ENCODE results near the gene PET117.
"Not testable (repeated sequence)": the region's sequence is repeated elsewhere in the genome, so short reads cannot be mapped to it uniquely, and the experiment has no call there.

The PET117 gene

GRCh38 chr20:18137412-18138265, at the start of gene PET117, which contains the start of gene KAT14:
Gene PET117, plus strand, starts transcription at chr20:18137863. Its CDS starts 93 bp downstream, at chr20:18137956.
Gene KAT14, plus strand, starts transcription at chr20:18137863. Its CDS starts 4,798 bp downstream, at chr20:18142661.
- H3K9ac ChIP-seq (ENCODE audit: insufficient read length, low read depth): peak within 1 kb of the TSS; percentile 93
- no peaks in the 10 kb centered on the region for H3K4me1 ChIP-seq (ENCODE audit: insufficient read depth, insufficient read length)
- no peaks in the 10 kb centered on the region for H3K9me3 ChIP-seq (ENCODE audit: insufficient read depth, low read length)
- peaks cover 8% of the 10 kb centered on the region for H3K36me3 ChIP-seq (ENCODE audit: insufficient read depth, insufficient read length, low read length)
- H3K4me3 ChIP-seq (ENCODE audit: insufficient read length, low read depth): peak within 1 kb of the TSS; percentile 89
- peak; percentile 80 for DNase-seq (ENCODE audit: low read depth, low spot score)
- peaks cover 11% of the 10 kb centered on the region for H3K27me3 ChIP-seq (ENCODE audit: insufficient read depth, insufficient read length)
- TF ChIP-seq YY1 (IDR thresholded peaks at IDR 0.05; ENCODE audit: insufficient read depth, insufficient read length): no peak
- TF ChIP-seq ZNF274 (IDR thresholded peaks at IDR 0.05; ENCODE audit: low read depth, low read length): no peak
- no peak for TF ChIP-seq SUZ12 (IDR thresholded peaks at IDR 0.05; ENCODE audit: extremely low read depth, insufficient read depth, insufficient read length)

GRCh38 chr20:18088298-18088697, 49.4 kb upstream of the PET117 start:
- not testable (repeated sequence) for H3K4me1 ChIP-seq (ENCODE audit: insufficient read depth, insufficient read length)

GRCh38 chr20:18088841-18089240, 48.8 kb upstream of the PET117 start:
- H3K4me1 ChIP-seq (ENCODE audit: insufficient read depth, insufficient read length); H3K9ac ChIP-seq (ENCODE audit: insufficient read length, low read depth); DNase-seq (ENCODE audit: low read depth, low spot score); H3K27me3 ChIP-seq (ENCODE audit: insufficient read depth, insufficient read length); H3K9me3 ChIP-seq (ENCODE audit: insufficient read depth, low read length); H3K4me3 ChIP-seq (ENCODE audit: insufficient read length, low read depth); H3K36me3 ChIP-seq (ENCODE audit: insufficient read depth, insufficient read length, low read length): not testable (repeated sequence)

More at GRCh38 chr20:18088298-18088697, 49.4 kb upstream of the PET117 start:
- not testable (repeated sequence) for H3K36me3 ChIP-seq (ENCODE audit: insufficient read depth, insufficient read length, low read length); H3K9me3 ChIP-seq (ENCODE audit: insufficient read depth, low read length); H3K4me3 ChIP-seq (ENCODE audit: insufficient read length, low read depth); DNase-seq (ENCODE audit: low read depth, low spot score); H3K27me3 ChIP-seq (ENCODE audit: insufficient read depth, insufficient read length); H3K9ac ChIP-seq (ENCODE audit: insufficient read length, low read depth)

- Histone ChIP-seq H3K27me3 (ENCODE audit: insufficient read depth, insufficient read length) (no peaks in the 10 kb centered on the region), H3K36me3 (ENCODE audit: insufficient read depth, insufficient read length, low read length) (no peaks in the 10 kb centered on the region), H3K9ac (ENCODE audit: insufficient read length, low read depth) (no peak overlapping the region), H3K9me3 (ENCODE audit: insufficient read depth, low read length) (no peaks in the 10 kb centered on the region), H3K4me3 (ENCODE audit: insufficient read length, low read depth) (no peak overlapping the region), H3K4me1 (ENCODE audit: insufficient read depth, insufficient read length) (no peaks in the 10 kb centered on the region)
- TF ChIP-seq ZNF274 (IDR thresholded peaks at IDR 0.05; ENCODE audit: low read depth, low read length) (no peak), YY1 (IDR thresholded peaks at IDR 0.05; ENCODE audit: insufficient read depth, insufficient read length) (no peak), SUZ12 (IDR thresholded peaks at IDR 0.05; ENCODE audit: extremely low read depth, insufficient read depth, insufficient read length) (no peak)
- no peak for DNase-seq (ENCODE audit: low read depth, low spot score)
Measured at GRCh38 chr20:18090044-18090443, 47.6 kb upstream of the PET117 start.

- no peak overlapping the region for H3K9ac ChIP-seq (ENCODE audit: insufficient read length, low read depth)
- no peak overlapping the region for H3K4me3 ChIP-seq (ENCODE audit: insufficient read length, low read depth)
- H3K36me3 ChIP-seq (ENCODE audit: insufficient read depth, insufficient read length, low read length): no peaks in the 10 kb centered on the region
- no peaks in the 10 kb centered on the region for H3K4me1 ChIP-seq (ENCODE audit: insufficient read depth, insufficient read length)
- no peak for DNase-seq (ENCODE audit: low read depth, low spot score)
- TF ChIP-seq YY1 (IDR thresholded peaks at IDR 0.05; ENCODE audit: insufficient read depth, insufficient read length) (no peak), ZNF274 (IDR thresholded peaks at IDR 0.05; ENCODE audit: low read depth, low read length) (no peak), SUZ12 (IDR thresholded peaks at IDR 0.05; ENCODE audit: extremely low read depth, insufficient read depth, insufficient read length) (no peak)
- no peaks in the 10 kb centered on the region for H3K9me3 ChIP-seq (ENCODE audit: insufficient read depth, low read length)
- no peaks in the 10 kb centered on the region for H3K27me3 ChIP-seq (ENCODE audit: insufficient read depth, insufficient read length)
Measured at GRCh38 chr20:18090477-18090876, 47.2 kb upstream of the PET117 start.

GRCh38 chr20:18091623-18092022, 46.0 kb upstream of the PET117 start:
- Histone ChIP-seq H3K27me3 (ENCODE audit: insufficient read depth, insufficient read length) (no peaks in the 10 kb centered on the region), H3K4me1 (ENCODE audit: insufficient read depth, insufficient read length) (no peaks in the 10 kb centered on the region), H3K4me3 (ENCODE audit: insufficient read length, low read depth) (no peak overlapping the region), H3K36me3 (ENCODE audit: insufficient read depth, insufficient read length, low read length) (no peaks in the 10 kb centered on the region), H3K9ac (ENCODE audit: insufficient read length, low read depth) (no peak overlapping the region), H3K9me3 (ENCODE audit: insufficient read depth, low read length) (no peaks in the 10 kb centered on the region)
- TF ChIP-seq SUZ12 (IDR thresholded peaks at IDR 0.05; ENCODE audit: extremely low read depth, insufficient read depth, insufficient read length): no peak
- TF ChIP-seq ZNF274 (IDR thresholded peaks at IDR 0.05; ENCODE audit: low read depth, low read length): no peak
- TF ChIP-seq YY1 (IDR thresholded peaks at IDR 0.05; ENCODE audit: insufficient read depth, insufficient read length): no peak
- DNase-seq (ENCODE audit: low read depth, low spot score): no peak

GRCh38 chr20:18092890-18093289, 44.8 kb upstream of the PET117 start:
- Histone ChIP-seq H3K27me3 (ENCODE audit: insufficient read depth, insufficient read length) (no peaks in the 10 kb centered on the region), H3K9me3 (ENCODE audit: insufficient read depth, low read length) (no peaks in the 10 kb centered on the region), H3K36me3 (ENCODE audit: insufficient read depth, insufficient read length, low read length) (no peaks in the 10 kb centered on the region), H3K9ac (ENCODE audit: insufficient read length, low read depth) (no peak overlapping the region), H3K4me1 (ENCODE audit: insufficient read depth, insufficient read length) (no peaks in the 10 kb centered on the region), H3K4me3 (ENCODE audit: insufficient read length, low read depth) (no peak overlapping the region)
- DNase-seq (ENCODE audit: low read depth, low spot score): no peak
- TF ChIP-seq YY1 (IDR thresholded peaks at IDR 0.05; ENCODE audit: insufficient read depth, insufficient read length): no peak
- no peak for TF ChIP-seq ZNF274 (IDR thresholded peaks at IDR 0.05; ENCODE audit: low read depth, low read length)
- TF ChIP-seq SUZ12 (IDR thresholded peaks at IDR 0.05; ENCODE audit: extremely low read depth, insufficient read depth, insufficient read length): no peak
